A673 (cell line): ENCODE measurements around the gene FHIT.

Experiments used
- CTCF ChIP-seq: fragments of 300-800, 200-600 bp; sonication (generic); conservative IDR thresholded peaks from 2 replicates; pipeline ENCODE4 v1.5.1; 2017; ENCODE audit warnings: low read depth, mild to moderate bottlenecking, antibody characterized with exemption, low read length, moderate library complexity, mixed read lengths
- EZH2 ChIP-seq: fragments of 200-600 bp; sonication (generic); IDR thresholded peaks from 2 replicates; pipeline ENCODE4 v1.6.1; 2017; ENCODE audit warnings: borderline replicate concordance, low read depth, mild to moderate bottlenecking, mixed read lengths, antibody characterized with exemption, low read length; ENCODE audit not compliant: poor library complexity, severe bottlenecking

GRCh38 chr3:59981377-59981776, 1269.9 kb downstream of the FHIT start:
- TF ChIP-seq CTCF (no peak), EZH2 (no peak)
